Measurements from ENCODE around the gene SAMD10. TPM values are rescaled to one million over a fixed set of nuclear protein-coding genes. Genes with fewer than 3 reads are reported as not detected.

Gene SAMD10
- total and polyA plus RNA-seq, 10 of the 15 experiments (the other 5 are each of a cell fraction or from before 2014, with no cell fraction given), result 1.3 to 51.4 (median 17.9) TPM

- TF ChIP-seq ZSCAN29 (IDR thresholded peaks at IDR 0.05) (no peak), EGR1 (IDR thresholded peaks at IDR 0.05; ENCODE audit: borderline replicate concordance in 1 of 2, low read depth in 2 of 2, low read length in 2 of 2) (0 out of 3 replicates have a peak, but pooled peaks of 1 of the 2 experiments have one; percentile 24), TCF12 (IDR thresholded peaks at IDR 0.05; ENCODE audit: low read depth, low read length) (no peak), SMAD5 (IDR thresholded peaks at IDR 0.05; ENCODE audit: low read depth) (no peak), TAF1 (IDR thresholded peaks at IDR 0.05; ENCODE audit: borderline replicate concordance, low read depth, low read length) (no peak), FOXM1 (IDR thresholded peaks at IDR 0.05; ENCODE audit: low read depth, low read length) (no peak), CEBPZ (IDR thresholded peaks at IDR 0.05; ENCODE audit: low read depth, low read length) (no peak), CEBPB (IDR thresholded peaks at IDR 0.05; ENCODE audit: borderline replicate concordance in 1 of 2, low read depth in 2 of 2, low read length in 2 of 2) (no peak), NBN (IDR thresholded peaks at IDR 0.05) (no peak), SMC3 (IDR thresholded peaks at IDR 0.05; ENCODE audit: borderline replicate concordance, low read length) (peak; percentile 10; the same call in 1 of the 2 replicates), NR2C1 (IDR thresholded peaks at IDR 0.05) (no peak), RB1 (IDR thresholded peaks at IDR 0.05; ENCODE audit: borderline replicate concordance) (no peak), CHD1 (IDR thresholded peaks at IDR 0.05; ENCODE audit: low read depth, low read length) (no peak), MEF2B (IDR thresholded peaks at IDR 0.05; ENCODE audit: partially characterized antibody, poor library complexity, severe bottlenecking) (peak; percentile 76), DPF2 (IDR thresholded peaks at IDR 0.05) (no peak), BMI1 (IDR thresholded peaks at IDR 0.05; ENCODE audit: borderline replicate concordance) (no peak), POU2F2 (IDR thresholded peaks at IDR 0.05; ENCODE audit: borderline replicate concordance, low read depth, low read length) (no peak), IKZF1 (conservative IDR thresholded peaks at IDR 0.05) (no peak), ZNF622 (IDR thresholded peaks at IDR 0.05) (no peak), BHLHE40 (IDR thresholded peaks at IDR 0.05; ENCODE audit: borderline replicate concordance in 1 of 2, low read depth in 2 of 2, low read length in 1 of 2) (no peak; a peak in 1 of 4 replicates), RAD21 (IDR thresholded peaks at IDR 0.05; ENCODE audit: insufficient read depth, low read depth, low read length) (peak; percentile 33; the same call in 1 of the 2 replicates), IRF4 (IDR thresholded peaks at IDR 0.05; ENCODE audit: low read depth, low read length) (no peak), MYB (IDR thresholded peaks at IDR 0.05; ENCODE audit: borderline replicate concordance, low read depth, low read length) (no peak), MLLT1 (IDR thresholded peaks at IDR 0.05) (no peak; the same call in 1 of the 2 replicates), ATF7 (IDR thresholded peaks at IDR 0.05; ENCODE audit: low read depth) (no peak)
- TF ChIP-seq, protein P1, sequence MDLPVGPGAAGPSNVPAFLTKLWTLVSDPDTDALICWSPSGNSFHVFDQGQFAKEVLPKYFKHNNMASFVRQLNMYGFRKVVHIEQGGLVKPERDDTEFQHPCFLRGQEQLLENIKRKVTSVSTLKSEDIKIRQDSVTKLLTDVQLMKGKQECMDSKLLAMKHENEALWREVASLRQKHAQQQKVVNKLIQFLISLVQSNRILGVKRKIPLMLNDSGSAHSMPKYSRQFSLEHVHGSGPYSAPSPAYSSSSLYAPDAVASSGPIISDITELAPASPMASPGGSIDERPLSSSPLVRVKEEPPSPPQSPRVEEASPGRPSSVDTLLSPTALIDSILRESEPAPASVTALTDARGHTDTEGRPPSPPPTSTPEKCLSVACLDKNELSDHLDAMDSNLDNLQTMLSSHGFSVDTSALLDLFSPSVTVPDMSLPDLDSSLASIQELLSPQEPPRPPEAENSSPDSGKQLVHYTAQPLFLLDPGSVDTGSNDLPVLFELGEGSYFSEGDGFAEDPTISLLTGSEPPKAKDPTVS (IDR thresholded peaks at IDR 0.05; ENCODE audit: low read depth, low read length), result no peak
- TF ChIP-seq, protein P2, sequence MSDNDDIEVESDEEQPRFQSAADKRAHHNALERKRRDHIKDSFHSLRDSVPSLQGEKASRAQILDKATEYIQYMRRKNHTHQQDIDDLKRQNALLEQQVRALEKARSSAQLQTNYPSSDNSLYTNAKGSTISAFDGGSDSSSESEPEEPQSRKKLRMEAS (IDR thresholded peaks at IDR 0.05; ENCODE audit: low read depth, low read length), result no peak
These were observed 24.1 kb downstream of the SAMD10 start (continued) for GRCh38 chr20:63955281-63955826.

All from GM12878 (cell line).